Activated CD4-positive, CD25-positive, alpha-beta regulatory T cell (primary cell): ENCODE measurements around the gene MLF2.
A peak's percentile ranks its signal among the peaks of the same experiment; 100 is the strongest.
"Not testable (repeated sequence)": the region's sequence is repeated elsewhere in the genome, so short reads cannot be mapped to it uniquely, and the experiment has no call there.

Source experiments
- DNase-seq, 4 experiments: peaks; one replicate each; lab custom pipeline; 2025; lab: John Stamatoyannopoulos, UW

MLF2 gene

GRCh38 chr12:6734506-6735387 lies 18.2 kb downstream of the MLF2 start:
- no peak for DNase-seq

GRCh38 chr12:6730169-6730568 lies 22.8 kb downstream of the MLF2 start:
- no peak for DNase-seq

GRCh38 chr12:6729186-6729585 lies 23.8 kb downstream of the MLF2 start:
- DNase-seq = no peak

- DNase-seq = no peak
Measured at GRCh38 chr12:6725350-6725749, 27.6 kb downstream of the MLF2 start.

- no peak for DNase-seq
Measured at GRCh38 chr12:6724409-6724797, 28.5 kb downstream of the MLF2 start.

DNA sequence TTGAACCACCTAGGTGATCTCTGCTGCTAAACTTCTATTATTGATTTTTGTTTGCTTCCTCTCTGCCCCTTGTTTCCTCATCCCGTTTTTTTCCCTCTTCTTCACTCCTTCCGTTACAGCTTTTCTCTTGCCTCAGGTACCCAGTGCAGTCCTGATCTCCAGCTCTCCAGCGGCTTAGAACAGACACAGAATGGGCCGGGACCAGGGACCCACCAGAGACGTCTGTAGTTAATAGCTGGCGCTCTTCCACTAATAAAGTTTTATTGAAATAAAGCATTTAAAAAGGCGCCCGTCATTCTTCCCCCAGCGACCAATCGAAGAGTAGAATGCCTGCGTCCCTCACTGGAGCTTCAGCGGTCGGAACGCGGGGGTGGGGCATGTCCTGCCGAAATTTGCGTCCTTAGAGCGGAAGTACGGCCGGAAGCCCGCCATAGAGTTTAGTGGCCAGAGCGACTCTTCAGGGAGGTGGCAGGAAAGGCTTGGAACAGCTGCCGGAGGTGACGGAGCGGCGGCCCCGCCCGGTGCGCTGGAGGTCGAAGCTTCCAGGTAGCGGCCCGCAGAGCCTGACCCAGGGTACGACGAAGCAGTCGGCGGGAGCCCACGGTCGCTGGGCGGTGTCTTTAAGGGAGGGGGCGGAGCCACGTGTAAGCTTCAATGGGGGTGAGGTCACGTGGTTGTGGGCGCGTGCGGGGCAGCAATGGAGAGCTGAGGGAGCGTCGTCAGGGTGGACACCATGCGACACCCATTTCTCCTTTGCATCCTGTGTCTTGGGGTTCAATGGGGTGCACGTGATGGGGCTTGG lies 29.1 kb downstream of the MLF2 start, which contains the start of gene COPS7A:
Gene COPS7A, plus strand, starts transcription at position 440 of the 802 bp plus-strand sequence. CDS start 611 bp downstream, outside the sequence.
- DNase-seq = peak; percentile 88 to 94 (median 90)

- DNase-seq = no peak
Measured at GRCh38 chr12:6722863-6723262, 30.1 kb downstream of the MLF2 start.

GRCh38 chr12:6716874-6717437 lies 36.0 kb downstream of the MLF2 start:
- DNase-seq = no peak

GRCh38 chr12:6716031-6716873 lies 36.7 kb downstream of the MLF2 start:
- DNase-seq = not testable (repeated sequence)

- no peak for DNase-seq
Measured at GRCh38 chr12:6708960-6709394, 44.0 kb downstream of the MLF2 start.

GRCh38 chr12:6708351-6708750 lies 44.6 kb downstream of the MLF2 start:
- not testable (repeated sequence) for DNase-seq

- DNase-seq = no peak
Measured at GRCh38 chr12:6703631-6704030, 49.3 kb downstream of the MLF2 start.

GRCh38 chr12:6701078-6701768 lies 51.7 kb downstream of the MLF2 start:
- DNase-seq = no peak

DNA sequence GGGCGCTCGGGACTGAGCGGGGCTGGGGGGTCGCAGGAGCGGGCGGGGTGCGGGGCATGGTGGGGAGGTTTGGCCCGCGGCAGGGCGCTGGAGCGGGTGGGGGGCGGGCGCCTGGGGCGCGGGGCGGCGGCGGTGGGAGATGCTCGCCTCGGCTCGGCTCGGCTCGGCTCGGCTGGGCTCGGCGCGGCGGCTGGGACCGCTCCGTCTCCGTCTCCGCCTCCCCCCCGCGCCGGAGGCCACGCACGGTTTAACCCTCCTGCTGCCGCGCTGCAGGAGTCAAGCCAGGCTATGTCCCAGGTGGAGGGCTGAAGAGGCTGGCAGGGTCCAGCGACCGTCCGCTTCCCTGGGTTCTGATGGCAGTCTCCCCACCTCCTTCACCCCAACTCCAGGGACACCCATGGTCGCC lies 52.3 kb downstream of the MLF2 start, which contains the start of gene PIANP:
Gene PIANP, minus strand, starts transcription at position 170 of the 406 bp plus-strand sequence. CDS start 2,754 bp downstream, outside the sequence.
- peak in 2 of 4 experiments; percentile 45 to 47 for DNase-seq

GRCh38 chr12:6699989-6700645 lies 52.8 kb downstream of the MLF2 start:
- no peak for DNase-seq

DNA sequence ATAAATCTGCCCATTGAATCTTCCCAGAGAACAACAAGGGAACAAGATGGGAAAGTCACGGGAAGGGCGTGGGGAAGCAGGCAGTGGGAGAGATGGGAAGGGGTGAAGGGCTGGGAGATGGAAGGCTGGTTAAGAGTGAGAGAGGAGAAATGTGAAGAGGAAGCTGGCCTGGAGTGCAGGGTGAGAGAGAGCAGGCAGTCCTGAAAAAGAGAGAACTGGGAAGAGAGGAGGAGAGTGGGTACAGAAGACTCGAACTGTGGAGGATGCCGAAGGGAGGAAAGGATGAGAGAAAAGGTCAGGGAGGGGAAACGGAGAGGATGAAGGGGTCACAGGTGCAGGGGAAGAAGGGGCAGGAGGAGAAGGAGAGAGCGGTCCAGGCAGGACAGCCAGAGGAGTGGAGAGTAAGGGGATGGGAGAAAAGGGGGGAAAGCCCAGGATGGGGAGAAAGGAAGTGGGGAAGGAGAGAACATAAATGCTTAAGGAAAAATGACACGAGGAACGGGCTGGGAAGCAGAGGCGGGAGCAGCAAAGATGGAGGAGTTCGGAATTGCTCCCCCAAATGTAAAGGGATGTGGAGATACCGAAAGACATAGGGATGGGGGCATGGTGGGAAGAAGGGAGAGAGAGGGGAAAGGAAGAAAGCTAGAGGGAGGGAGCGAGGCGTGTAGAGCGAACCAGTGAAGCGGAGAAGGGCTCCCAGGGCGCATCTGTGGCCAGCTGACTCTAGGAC lies 53.5 kb downstream of the MLF2 start:
- DNase-seq = no peak

DNA sequence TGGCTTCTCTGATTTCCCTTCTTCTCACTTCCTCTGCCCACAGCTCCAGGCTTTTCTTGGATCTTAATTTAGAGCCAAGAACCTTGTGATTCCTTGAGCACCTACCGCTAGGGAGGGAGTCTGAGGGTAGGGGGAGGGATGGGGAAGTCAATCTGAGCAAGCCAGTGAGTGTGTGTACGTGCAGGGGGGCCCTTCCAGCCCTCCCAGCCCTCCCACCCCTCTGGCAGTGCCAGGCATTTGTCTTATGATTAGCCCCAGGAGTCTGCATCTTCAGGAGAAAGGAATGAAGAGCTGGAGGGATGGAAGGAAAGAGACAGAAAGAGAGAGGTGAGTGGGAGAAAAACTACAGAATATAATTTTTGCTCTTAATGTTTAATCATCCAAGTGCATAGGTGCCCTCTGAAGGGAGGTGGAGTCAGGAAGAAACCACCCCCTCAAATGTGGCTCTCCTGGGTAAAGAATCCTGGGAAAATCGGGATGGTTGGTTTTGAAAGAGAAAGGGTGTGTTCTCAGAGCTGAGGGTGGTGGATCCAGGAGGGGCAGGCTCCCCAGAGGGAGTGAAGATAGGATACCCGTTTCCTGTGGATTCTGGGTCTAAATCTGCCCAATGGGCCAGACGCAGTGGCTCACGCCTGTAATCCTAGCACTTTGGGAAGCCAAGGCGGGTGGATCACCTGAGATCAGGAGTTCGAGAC lies 54.4 kb downstream of the MLF2 start:
- DNase-seq = no peak
